ENCODE data around the gene SMIM45.
"Not testable (repeated sequence)": the region's sequence is repeated elsewhere in the genome, so short reads cannot be mapped to it uniquely, and the experiment has no call there.

SMIM45 gene

GRCh38 chr22:41936894-41937169, 15.1 kb upstream of the SMIM45 start:
- no peak overlapping the region for H3K27ac Mint-ChIP-seq
- H3K4me3 Mint-ChIP-seq = no peak overlapping the region
- intact Hi-C loops (cut with micrococcal nuclease) = no loop called here
- no peaks in the 10 kb centered on the region for H3K36me3 Mint-ChIP-seq (ENCODE audit: low read depth)
- H3K4me1 Mint-ChIP-seq (ENCODE audit: low read depth) = peaks cover 15% of the 10 kb centered on the region
- peaks cover 3% of the 10 kb centered on the region for H3K27me3 Mint-ChIP-seq
- no peaks in the 10 kb centered on the region for H3K9me3 Mint-ChIP-seq

- intact Hi-C loops (cut with micrococcal nuclease) = loop anchor here (2.0 kb wide), 2 partner anchors 107 to 243 kb away; partner anchors contain the start of gene SREBF2
- H3K4me3 Mint-ChIP-seq = no peak overlapping the region
- H3K4me1 Mint-ChIP-seq (ENCODE audit: low read depth) = peaks cover 25% of the 10 kb centered on the region
- peak overlapping the region; percentile 43 for H3K27ac Mint-ChIP-seq
- no peaks in the 10 kb centered on the region for H3K36me3 Mint-ChIP-seq (ENCODE audit: low read depth)
- H3K27me3 Mint-ChIP-seq = no peaks in the 10 kb centered on the region
- no peaks in the 10 kb centered on the region for H3K9me3 Mint-ChIP-seq
Measured at GRCh38 chr22:41939981-41940831, 11.7 kb upstream of the SMIM45 start.

- intact Hi-C loops (cut with micrococcal nuclease) = loop anchor here (1.0 to 2.0 kb wide), 4 partner anchors 108 to 244 kb away; partner anchors contain the start of gene SREBF2
- no peak overlapping the region for H3K27ac Mint-ChIP-seq
- H3K36me3 Mint-ChIP-seq (ENCODE audit: low read depth) = no peaks in the 10 kb centered on the region
- H3K27me3 Mint-ChIP-seq = peaks cover 5% of the 10 kb centered on the region
- H3K4me3 Mint-ChIP-seq = no peak overlapping the region
- H3K4me1 Mint-ChIP-seq (ENCODE audit: low read depth) = peaks cover 32% of the 10 kb centered on the region
- H3K9me3 Mint-ChIP-seq = no peaks in the 10 kb centered on the region
Measured at GRCh38 chr22:41940832-41941765, 10.9 kb upstream of the SMIM45 start.

GRCh38 chr22:41943661-41944209, 8.2 kb upstream of the SMIM45 start:
- H3K4me1 Mint-ChIP-seq (ENCODE audit: low read depth) = peaks cover 39% of the 10 kb centered on the region

GRCh38 chr22:41946629-41947423, 5.1 kb upstream of the SMIM45 start, which contains the start of gene CENPM:
TSS of gene CENPM (minus strand) at chr22:41947152. CDS start at chr22:41947076, 76 bp downstream.
- intact Hi-C loops (cut with micrococcal nuclease) = no loop called here
- Mint-ChIP-seq H3K9me3 (no peaks in the 10 kb centered on the region), H3K4me1 (ENCODE audit: low read depth) (peaks cover 25% of the 10 kb centered on the region), H3K27me3 (peaks cover 14% of the 10 kb centered on the region), H3K36me3 (ENCODE audit: low read depth) (no peaks in the 10 kb centered on the region), H3K27ac (peak within 1 kb of the TSS; percentile 68), H3K4me3 (peak within 1 kb of the TSS; percentile 81)

More at GRCh38 chr22:41943661-41944209, 8.2 kb upstream of the SMIM45 start:
- intact Hi-C loops (cut with micrococcal nuclease) = no loop called here
- H3K27me3 Mint-ChIP-seq = peaks cover 7% of the 10 kb centered on the region
- H3K27ac Mint-ChIP-seq = no peak overlapping the region
- no peaks in the 10 kb centered on the region for H3K9me3 Mint-ChIP-seq
- H3K4me3 Mint-ChIP-seq = no peak overlapping the region
- no peaks in the 10 kb centered on the region for H3K36me3 Mint-ChIP-seq (ENCODE audit: low read depth)

- Mint-ChIP-seq H3K27me3 (peaks cover 14% of the 10 kb centered on the region), H3K36me3 (ENCODE audit: low read depth) (no peaks in the 10 kb centered on the region), H3K9me3 (no peaks in the 10 kb centered on the region), H3K4me1 (ENCODE audit: low read depth) (peaks cover 25% of the 10 kb centered on the region), H3K4me3 (peak overlapping the region; percentile 81), H3K27ac (peak overlapping the region; percentile 68)
- intact Hi-C loops (cut with micrococcal nuclease) = no loop called here
Measured at GRCh38 chr22:41947424-41948080, 4.4 kb upstream of the SMIM45 start.

GRCh38 chr22:41948142-41948541, 3.8 kb upstream of the SMIM45 start:
- H3K27ac Mint-ChIP-seq = no peak overlapping the region
- H3K27me3 Mint-ChIP-seq = peaks cover 14% of the 10 kb centered on the region
- no peak overlapping the region for H3K4me3 Mint-ChIP-seq
- H3K4me1 Mint-ChIP-seq (ENCODE audit: low read depth) = peaks cover 25% of the 10 kb centered on the region
- H3K9me3 Mint-ChIP-seq = no peaks in the 10 kb centered on the region
- H3K36me3 Mint-ChIP-seq (ENCODE audit: low read depth) = no peaks in the 10 kb centered on the region
- intact Hi-C loops (cut with micrococcal nuclease) = no loop called here

GRCh38 chr22:41948928-41949296, 3.0 kb upstream of the SMIM45 start:
- H3K4me3 Mint-ChIP-seq; H3K36me3 Mint-ChIP-seq (ENCODE audit: low read depth); intact Hi-C loops (cut with micrococcal nuclease); H3K9me3 Mint-ChIP-seq: not testable (repeated sequence)
- Mint-ChIP-seq H3K27ac (peak overlapping the region; percentile 10), H3K27me3 (peaks cover 14% of the 10 kb centered on the region), H3K4me1 (ENCODE audit: low read depth) (peaks cover 17% of the 10 kb centered on the region)

- Mint-ChIP-seq H3K4me1 (ENCODE audit: low read depth) (peaks cover 15% of the 10 kb centered on the region), H3K27ac (peak overlapping the region; percentile 10), H3K9me3 (no peaks in the 10 kb centered on the region), H3K36me3 (ENCODE audit: low read depth) (no peaks in the 10 kb centered on the region), H3K4me3 (no peak overlapping the region), H3K27me3 (peaks cover 14% of the 10 kb centered on the region)
- intact Hi-C loops (cut with micrococcal nuclease) = no loop called here
Measured at GRCh38 chr22:41949297-41949965, 2.5 kb upstream of the SMIM45 start.

GRCh38 chr22:41952713-41953112, 763 bp downstream of the SMIM45 start:
- Mint-ChIP-seq H3K36me3 (ENCODE audit: low read depth) (no peaks in the 10 kb centered on the region), H3K4me1 (ENCODE audit: low read depth) (peaks cover 5% of the 10 kb centered on the region), H3K9me3 (no peaks in the 10 kb centered on the region), H3K27ac (no peak overlapping the region), H3K4me3 (no peak overlapping the region), H3K27me3 (peaks cover 10% of the 10 kb centered on the region)
- intact Hi-C loops (cut with micrococcal nuclease) = no loop called here

- H3K36me3 Mint-ChIP-seq (ENCODE audit: low read depth) = no peaks in the 10 kb centered on the region
- H3K27ac Mint-ChIP-seq = no peak overlapping the region
- intact Hi-C loops (cut with micrococcal nuclease) = no loop called here
- H3K27me3 Mint-ChIP-seq = peaks cover 26% of the 10 kb centered on the region
- no peak overlapping the region for H3K4me3 Mint-ChIP-seq
- peaks cover 5% of the 10 kb centered on the region for H3K4me1 Mint-ChIP-seq (ENCODE audit: low read depth)
- H3K9me3 Mint-ChIP-seq = no peaks in the 10 kb centered on the region
Measured at GRCh38 chr22:41957941-41958556, 6.1 kb downstream of the SMIM45 start.

GRCh38 chr22:41963453-41964111, 11.6 kb downstream of the SMIM45 start:
- Mint-ChIP-seq H3K4me1 (ENCODE audit: low read depth) (peaks cover 8% of the 10 kb centered on the region), H3K4me3 (no peak overlapping the region), H3K36me3 (ENCODE audit: low read depth) (no peaks in the 10 kb centered on the region), H3K27me3 (peaks cover 23% of the 10 kb centered on the region), H3K9me3 (no peaks in the 10 kb centered on the region), H3K27ac (no peak overlapping the region)
- intact Hi-C loops (cut with micrococcal nuclease) = loop anchor here (10.0 kb wide), 2 partner anchors 471 to 511 kb away; partner anchors contain the start of gene NFAM1
